GM12874 (cell line): ENCODE measurements around the gene RANGRF.

Experiments used
- CTCF ChIP-seq: IDR thresholded peaks from 2 replicates; pipeline ENCODE4 v1.5.1; 2011; ENCODE audit warnings: low read depth, mild to moderate bottlenecking, control low read depth, low read length, moderate library complexity; ENCODE audit not compliant: insufficient read depth

RANGRF gene

DNA sequence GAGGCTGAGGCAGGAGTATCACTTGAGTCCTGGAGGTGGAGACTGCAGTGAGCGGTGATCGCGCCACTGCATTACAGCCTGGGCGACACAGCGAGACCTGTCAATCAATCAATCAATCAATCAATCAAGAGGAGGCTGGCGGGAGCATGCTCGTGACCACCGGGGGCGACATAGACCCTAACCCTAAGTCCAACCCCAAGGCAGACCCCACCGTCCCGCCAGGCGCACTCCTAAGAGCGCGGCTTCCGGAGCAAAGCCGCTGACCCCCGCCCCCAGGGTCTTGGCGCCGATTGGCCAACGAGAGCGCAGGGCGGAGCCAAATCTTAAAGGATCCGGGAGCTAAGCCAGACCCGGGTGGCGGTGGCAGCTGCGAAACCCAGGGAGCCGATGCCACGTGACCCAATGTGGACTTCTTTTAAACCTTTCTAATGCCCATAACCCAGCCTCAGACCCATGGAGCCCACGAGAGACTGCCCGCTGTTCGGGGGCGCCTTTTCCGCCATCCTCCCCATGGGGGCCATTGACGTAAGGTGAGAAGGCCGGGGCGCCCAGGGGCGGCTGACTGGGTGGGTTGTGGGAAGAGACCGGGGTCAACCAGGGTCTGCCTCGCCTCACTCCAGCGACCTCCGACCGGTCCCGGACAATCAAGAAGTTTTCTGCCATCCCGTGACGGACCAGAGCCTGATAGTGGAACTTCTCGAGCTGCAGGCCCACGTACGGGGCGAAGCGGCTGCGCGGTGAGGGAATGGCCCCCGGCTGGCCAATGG is at the start of gene RANGRF:
Gene RANGRF, plus strand, starts transcription at position 335 of the 767 bp plus-strand sequence. Its CDS starts 119 bp downstream, at position 454.
- no peak for TF ChIP-seq CTCF

- TF ChIP-seq CTCF, result no peak
Observed at GRCh38 chr17:8243827-8244226, 44.6 kb upstream of the RANGRF start.

DNA sequence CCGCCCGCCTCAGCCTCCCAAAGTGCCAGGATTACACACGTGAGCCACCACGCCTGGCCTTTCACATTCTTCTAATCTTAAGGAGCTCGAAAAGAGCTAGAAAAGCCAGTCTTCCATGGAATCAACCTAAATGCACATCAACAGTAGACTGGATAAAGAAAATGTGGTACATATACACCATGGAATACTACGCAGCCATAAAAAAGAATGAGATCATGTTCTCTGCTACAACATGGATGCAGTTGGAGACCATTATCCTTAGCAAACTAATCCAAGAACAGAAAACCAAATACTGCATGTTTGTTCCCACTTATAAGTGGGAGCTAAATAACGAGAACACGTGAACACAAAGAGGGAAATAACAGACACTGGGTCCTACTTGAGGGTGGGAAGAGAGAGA is 43.7 kb upstream of the RANGRF start:
- no peak for TF ChIP-seq CTCF

GRCh38 chr17:8248751-8249607 is 39.5 kb upstream of the RANGRF start, which contains the start of gene PFAS:
Gene PFAS, plus strand, starts transcription at chr17:8249289. Its CDS starts 4,649 bp downstream, at chr17:8253938.
- TF ChIP-seq CTCF, result no peak

DNA sequence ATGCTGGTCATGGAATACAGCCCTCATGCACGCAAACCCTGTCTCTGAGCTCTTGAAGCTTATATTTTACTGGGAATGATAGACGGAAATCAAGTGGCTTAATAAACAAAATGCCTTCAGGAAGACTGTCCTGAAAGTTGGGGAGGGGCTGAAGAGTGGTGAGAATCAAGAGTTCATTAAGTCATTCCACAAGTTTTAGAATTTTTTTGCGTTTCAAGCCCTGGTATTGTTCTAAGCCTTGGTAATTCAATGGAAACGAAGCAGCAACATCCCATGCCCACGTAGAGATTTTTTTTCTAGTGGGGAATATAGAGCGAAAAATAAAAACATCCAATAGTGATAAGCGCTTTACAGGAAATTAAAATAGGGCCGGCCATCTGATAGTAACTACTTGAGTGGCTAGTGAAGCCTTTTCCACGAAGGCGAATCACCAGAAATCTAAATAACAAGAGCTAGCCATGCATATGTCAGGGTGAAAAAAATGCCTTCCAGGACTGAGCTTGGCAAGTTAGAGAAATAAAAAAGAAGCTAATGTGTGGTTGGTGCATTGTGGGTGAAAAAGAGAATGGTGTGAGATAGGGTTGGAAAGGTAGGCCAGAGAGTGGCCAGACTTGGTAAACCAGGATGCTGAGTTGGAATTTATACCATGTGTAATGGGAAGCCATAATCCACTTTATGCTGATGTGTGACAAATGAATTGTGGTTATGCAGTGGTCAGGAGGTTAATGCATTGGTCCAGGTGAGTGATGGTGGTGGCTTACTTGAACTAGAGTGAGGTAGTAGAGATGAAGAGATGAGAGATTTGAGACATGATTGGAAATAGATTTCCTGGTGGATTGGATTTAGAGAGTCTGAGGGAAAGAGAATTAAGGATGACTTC is 38.6 kb upstream of the RANGRF start:
- TF ChIP-seq CTCF, result no peak

- TF ChIP-seq CTCF, result 0 out of 2 replicates have a peak, but pooled peaks have one; percentile 0
Observed at GRCh38 chr17:8253801-8254200, 34.7 kb upstream of the RANGRF start.
